Breast epithelium (tissue), 4 donors: Measurements from ENCODE around the gene ANGEL2. TPM values are rescaled to one million over a fixed set of nuclear protein-coding genes. Genes with fewer than 3 reads are reported as not detected.

Experiments used
- DNase-seq, 2 donors: peaks; one replicate each; pipeline ENCODE4 v3.0.0-alpha.2; 2019; ENCODE audit warnings: low spot score in 2 of 2
- H3K27ac ChIP-seq, 2 donors: fragments of 200-600 bp; sonication (generic) in 1 of 2; one replicate each; pipeline ENCODE4 v1.5.1; 2016 to 2019; ENCODE audit warnings: mild to moderate bottlenecking in 1 of 2
- H3K27me3 ChIP-seq, 2 donors: fragments of 200-600 bp; sonication (generic) in 1 of 2; one replicate each; pipeline versions ENCODE4 v1.5.1 to v1.6.0; 2017 to 2019; ENCODE audit warnings: control low read depth in 1 of 2, mild to moderate bottlenecking in 1 of 2
- H3K36me3 ChIP-seq: fragments of 200-600 bp; one replicate; pipeline ENCODE4 v1.5.1; 2019
- H3K4me1 ChIP-seq, 2 donors: fragments of 200-600 bp; sonication (generic); one replicate each; pipeline ENCODE4 v1.5.1; 2016 to 2019; ENCODE audit warnings: control low read depth in 1 of 2
- H3K4me3 ChIP-seq, 3 donors: fragments of 200-600 bp; sonication (generic); 1 replicate in 2 of 3; 2 replicates in 1 of 3; pipeline ENCODE4 v1.5.1; 2016 to 2019; ENCODE audit warnings: mild to moderate bottlenecking in 3 of 3, moderate library complexity in 2 of 3
- H3K9me3 ChIP-seq, 2 donors: fragments of 200-600 bp; sonication (generic) in 1 of 2; one replicate each; pipeline ENCODE4 v1.5.1; 2016 to 2019; ENCODE audit warnings: control low read depth in 1 of 2
- CTCF ChIP-seq, 3 donors: fragments of 450-650 bp; IDR thresholded peaks; one replicate each; pipeline ENCODE4 v1.5.1; 2016 to 2017; ENCODE audit warnings: antibody characterized with exemption in 3 of 3, mild to moderate bottlenecking in 3 of 3, moderate library complexity in 3 of 3
- POLR2A ChIP-seq: fragments of 450-650 bp; IDR thresholded peaks from one replicate; pipeline ENCODE4 v1.6.1; 2016; ENCODE audit warnings: antibody characterized with exemption, mild to moderate bottlenecking, moderate library complexity
- POLR2AphosphoS5 ChIP-seq, 3 donors: sonication (generic); formaldehyde crosslinking; IDR thresholded peaks; one replicate each; pipeline ENCODE4 v1.6.1; 2017; ENCODE audit warnings: antibody characterized with exemption in 3 of 3
- intact Hi-C: fragments of 100-400 bp; cut with DNase I; formaldehyde crosslinking; loops from one replicate; pipeline ENCODE4 v1.15.1; 2023; ENCODE audit warnings: low total_unique reads
- total RNA-seq, 3 donors: library from RNA; depleted of rRNA; stranded (reverse); fragments of >200 nt; gene quantifications; one replicate each; pipeline ENCODE4 v1.1.0, GENCODE V29; 2016

ANGEL2 gene
- total RNA-seq, 3 donors from 2014 or later, result 60.5 to 84.0 (median 72.4) TPM

DNA sequence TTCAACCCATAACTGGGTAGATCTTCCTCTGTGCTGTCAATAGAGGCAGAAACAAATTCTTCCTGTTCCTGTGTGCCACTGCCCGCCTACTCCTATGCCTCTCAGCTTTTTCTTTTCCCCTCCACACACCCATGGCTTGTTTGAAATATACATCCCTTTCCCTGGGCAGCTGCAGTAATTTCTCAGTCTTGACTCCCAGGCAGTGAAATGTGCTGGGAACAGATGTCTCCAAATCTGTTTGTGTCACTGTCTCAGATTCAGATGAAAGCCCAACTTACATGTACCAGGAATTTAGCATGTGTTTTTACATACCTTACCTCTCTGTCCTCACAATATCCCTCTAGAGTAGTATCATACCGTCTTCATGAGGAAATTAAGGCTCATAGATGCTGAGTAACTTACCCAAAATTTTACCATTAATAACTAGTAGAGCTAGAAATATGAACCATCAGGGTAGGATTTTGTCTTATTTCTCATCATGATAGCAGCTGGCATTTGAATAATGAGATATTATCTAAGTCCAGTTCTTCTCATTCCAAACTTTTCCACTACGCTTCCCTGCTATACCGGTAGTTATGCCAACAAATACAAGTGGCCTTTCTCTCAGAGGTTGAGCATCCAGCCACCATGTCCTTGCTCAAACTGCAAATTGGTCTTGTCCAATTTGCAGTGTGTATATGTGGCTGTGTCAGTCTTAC, 70.1 kb downstream of the ANGEL2 start:
- TF ChIP-seq CTCF (IDR thresholded peaks at IDR 0.05), result no peak
- TF ChIP-seq POLR2AphosphoS5 (IDR thresholded peaks at IDR 0.05), result no peak
- no peak for TF ChIP-seq POLR2A
- H3K4me1 ChIP-seq, result no peaks in the 10 kb centered on the region
- intact Hi-C loops, result no loop called here

GRCh38 chr1:212945056-212945455, 70.6 kb downstream of the ANGEL2 start:
- Histone ChIP-seq H3K27me3 (no peaks in the 10 kb centered on the region), H3K4me1 (no peaks in the 10 kb centered on the region), H3K4me3 (no peak overlapping the region), H3K9me3 (no peaks in the 10 kb centered on the region), H3K27ac (no peak overlapping the region), H3K36me3 (no peaks in the 10 kb centered on the region)
- DNase-seq, result no peak
- no peak for TF ChIP-seq CTCF (IDR thresholded peaks at IDR 0.05)
- TF ChIP-seq POLR2AphosphoS5 (IDR thresholded peaks at IDR 0.05), result no peak
- TF ChIP-seq POLR2A, result no peak
- intact Hi-C loops, result no loop called here

More for the DNA sequence above, 70.1 kb downstream of the ANGEL2 start:
- Histone ChIP-seq H3K9me3 (no peaks in the 10 kb centered on the region), H3K27ac (no peak overlapping the region), H3K36me3 (no peaks in the 10 kb centered on the region), H3K27me3 (no peaks in the 10 kb centered on the region), H3K4me3 (no peak overlapping the region)
- no peak for DNase-seq

- DNase-seq, result no peak
- H3K27ac ChIP-seq, result no peak overlapping the region
- no peak for TF ChIP-seq POLR2A
- no peak for TF ChIP-seq CTCF (IDR thresholded peaks at IDR 0.05)
- TF ChIP-seq POLR2AphosphoS5 (IDR thresholded peaks at IDR 0.05), result no peak
- H3K36me3 ChIP-seq, result no peaks in the 10 kb centered on the region
- no peak overlapping the region for H3K4me3 ChIP-seq
- no peaks in the 10 kb centered on the region for H3K27me3 ChIP-seq
- intact Hi-C loops, result no loop called here
- no peaks in the 10 kb centered on the region for H3K4me1 ChIP-seq
- no peaks in the 10 kb centered on the region for H3K9me3 ChIP-seq
These were observed 71.3 kb downstream of the ANGEL2 start for GRCh38 chr1:212944229-212944901.

DNA sequence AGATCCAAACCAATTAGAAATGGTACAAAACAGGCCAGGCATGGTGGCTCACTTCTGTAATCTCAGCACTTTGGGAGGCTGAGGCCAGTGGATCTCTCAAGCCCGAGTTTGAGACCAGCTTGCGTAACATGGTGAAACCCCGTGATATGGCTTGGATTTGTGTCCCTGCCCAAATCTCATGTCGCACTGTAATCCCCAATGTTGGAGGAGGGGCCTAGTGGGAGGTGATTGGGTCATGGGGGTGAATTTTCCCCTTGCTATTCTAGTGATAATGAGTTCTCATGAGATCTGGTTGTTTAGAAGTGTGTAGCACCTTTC, 72.3 kb downstream of the ANGEL2 start:
- TF ChIP-seq CTCF (IDR thresholded peaks at IDR 0.05), result no peak
- TF ChIP-seq POLR2AphosphoS5 (IDR thresholded peaks at IDR 0.05), result no peak
- no peak for TF ChIP-seq POLR2A
- DNase-seq, result no peak
- Histone ChIP-seq H3K4me3 (no peak overlapping the region), H3K9me3 (no peaks in the 10 kb centered on the region), H3K4me1 (no peaks in the 10 kb centered on the region), H3K27me3 (no peaks in the 10 kb centered on the region), H3K36me3 (no peaks in the 10 kb centered on the region), H3K27ac (no peak overlapping the region)
- intact Hi-C loops, result no loop called here

GRCh38 chr1:212942679-212943392, 72.8 kb downstream of the ANGEL2 start:
- DNase-seq, result no peak
- intact Hi-C loops, result no loop called here
- Histone ChIP-seq H3K9me3 (no peaks in the 10 kb centered on the region), H3K27me3 (no peaks in the 10 kb centered on the region), H3K4me3 (no peak overlapping the region), H3K4me1 (no peaks in the 10 kb centered on the region), H3K36me3 (no peaks in the 10 kb centered on the region), H3K27ac (no peak overlapping the region)
- TF ChIP-seq CTCF (IDR thresholded peaks at IDR 0.05) (no peak), POLR2A (no peak), POLR2AphosphoS5 (IDR thresholded peaks at IDR 0.05) (no peak)
